GM12878 (cell line): ENCODE results near the gene SUV39H1. TPM values are rescaled to one million over a fixed set of nuclear protein-coding genes. Genes with fewer than 3 reads are reported as not detected.

ENCODE experiments used
- ATAC-seq: fragments of 200-7000 bp; cut with Tn5 transposase; 3 replicates; pipeline ENCODE4 v1.9.1; 2020; ENCODE audit warnings: mild to moderate bottlenecking, moderate library complexity
- BruUV-seq: library from RNA; stranded (reverse); fragments of 400-500 nt; replicated peaks from 2 replicates; lab custom pipeline; 2021; lab: Mats Ljungman, UMichigan
- CTCF ChIA-PET: fragments of 300-600 bp; sonication (Branson Sonifier 250); formaldehyde crosslinking; extraction: SDS; loops from one replicate; lab custom pipeline; 2021; ENCODE audit warnings: inconsistent platforms; lab: Yijun Ruan, JAX
- POLR2A ChIA-PET: fragments of 350-600 bp; formaldehyde crosslinking; extraction: SDS; loops from one replicate; lab custom pipeline; 2021; ENCODE audit warnings: inconsistent platforms; lab: Charles Lee
- RAD21 ChIA-PET: fragments of 300-600 bp; sonication (Branson Sonifier 250); formaldehyde crosslinking; loops from one replicate; lab custom pipeline; 2023; ENCODE audit warnings: antibody characterized with exemption; ENCODE audit not compliant: unreplicated experiment; lab: Charles Lee
- SMC1A ChIA-PET: fragments of 300-600 bp; sonication (Branson Sonifier 250); formaldehyde crosslinking; loops from one replicate; lab custom pipeline; 2023; ENCODE audit not compliant: unreplicated experiment, uncharacterized antibody; lab: Charles Lee
- DNase-seq: peaks from one replicate; pipeline ENCODE4 v3.0.0-alpha.2; 2011; ENCODE audit warnings: low read depth, low spot score
- FAIRE-seq: peaks from 3 replicates; lab custom pipeline; 2011; peaks lifted over from hg19 to GRCh38; lab: Jason Lieb, UNC
- H2AFZ ChIP-seq: 2 replicates; pipeline ENCODE4 v1.6.0; 2011; ENCODE audit warnings: low read depth, low read length, control low read depth; ENCODE audit not compliant: control insufficient read depth
- H3K27ac ChIP-seq: 2 replicates; pipeline ENCODE4 v1.5.1; 2011; ENCODE audit warnings: control low read depth; ENCODE audit not compliant: control insufficient read depth, insufficient read depth
- H3K27me3 ChIP-seq, 2 experiments: replicated peaks in 1 of 2; 2 replicates each; pipeline versions ENCODE4 v1.6.0 to v1.6.1; 2011; ENCODE audit warnings: low read length in 1 of 2; ENCODE audit not compliant: control insufficient read depth in 2 of 2, insufficient read depth in 2 of 2
- H3K36me3 ChIP-seq, 2 experiments: 2 replicates each; pipeline ENCODE4 v1.5.1; 2011; ENCODE audit warnings: low read length in 1 of 2; ENCODE audit not compliant: control insufficient read depth in 2 of 2, insufficient read depth in 2 of 2
- H3K4me1 ChIP-seq: 2 replicates; pipeline ENCODE4 v1.6.1; 2011; ENCODE audit warnings: mild to moderate bottlenecking, low read length, moderate library complexity, mixed read lengths; ENCODE audit not compliant: control insufficient read depth, insufficient read depth
- H3K4me2 ChIP-seq: 2 replicates; pipeline ENCODE4 v1.6.0; 2011; ENCODE audit warnings: control low read depth; ENCODE audit not compliant: control insufficient read depth, insufficient read depth
- H3K4me3 ChIP-seq: fragments of 200-600 bp; sonication (generic); 2 replicates; pipeline ENCODE4 v1.5.1; 2016
- H3K79me2 ChIP-seq: 2 replicates; pipeline ENCODE4 v1.6.0; 2011; ENCODE audit warnings: low read length; ENCODE audit not compliant: control insufficient read depth, insufficient read depth
- H3K9ac ChIP-seq: 2 replicates; pipeline ENCODE4 v1.8.0; 2011; ENCODE audit warnings: low read length, control low read depth, mixed read lengths; ENCODE audit not compliant: control insufficient read depth, insufficient read depth
- H3K9me3 ChIP-seq: replicated peaks from 3 replicates; pipeline ENCODE4 v1.5.1; 2011; ENCODE audit warnings: mild to moderate bottlenecking, low read length; ENCODE audit not compliant: control insufficient read depth, insufficient read depth
- H4K20me1 ChIP-seq: 2 replicates; pipeline ENCODE4 v1.6.0; 2011; ENCODE audit not compliant: control insufficient read depth, insufficient read depth
- MLLT1 ChIP-seq: fragments of 450-650 bp; IDR thresholded peaks from 2 replicates; pipeline ENCODE4 v1.6.1; 2016; ENCODE audit warnings: mild to moderate bottlenecking
- SUZ12 ChIP-seq: fragments of 200-600 bp; sonication (generic); IDR thresholded peaks from one replicate; pipeline ENCODE4 v1.6.1; 2018; ENCODE audit warnings: antibody characterized with exemption, mild to moderate bottlenecking; ENCODE audit not compliant: unreplicated experiment
- WGBS: methylation state at CpG from one replicate; pipeline ENCODE4 v1.1.6; 2016; ENCODE audit warnings: low lambda C conversion rate; ENCODE audit not compliant: insufficient replicate concordance, insufficient coverage; ENCODE audit errors: missing lambda C conversion rate; 5-methylcytosine and 5-hydroxymethylcytosine counted together
- in situ Hi-C: fragments of 300-500 bp; cut with MboI; formaldehyde crosslinking; loops from 9 replicates; pipeline ENCODE4 v1.14.3; 2018; ENCODE audit warnings: mixed read lengths
- intact Hi-C: fragments of 100-400 bp; cut with micrococcal nuclease; formaldehyde crosslinking; loops from one replicate; pipeline ENCODE4 v1.14.2; 2022; ENCODE audit not compliant: unreplicated experiment
- polyA plus RNA-seq, 11 experiments: library from polyadenylated mRNA; depleted of rRNA in 4 of 11; unstranded in 6 of 11; stranded (reverse) in 5 of 11; fragments of >200 nt; fragmentation: Nextera tagmentation in 4 of 11; fragmentation: Illumina TruSeq in 1 of 11; extraction: Ambion mirVana in 4 of 11; extraction: Trizol in 1 of 11; gene quantifications; 1 replicate in 1 of 11; 2 replicates in 10 of 11; pipeline versions ENCODE4 v1.2.1 to v1.2.3, GENCODE V29; 2011 to 2016; ENCODE audit warnings: inconsistent platforms in 2 of 11, missing spikeins in 2 of 11, low read depth in 1 of 11
- total RNA-seq, 4 experiments: library from RNA; depleted of rRNA in 3 of 4; stranded (reverse); fragments of >200 nt in 3 of 4; fragmentation: Illumina TruSeq in 1 of 4; extraction: Trizol in 1 of 4; gene quantifications; 2 replicates each; pipeline versions ENCODE4 v1.2.1 to v1.2.3, GENCODE V29; 2013 to 2021

Gene SUV39H1
- total and polyA plus RNA-seq, 10 of the 15 experiments (the other 5 are each of a cell fraction or from before 2014, with no cell fraction given) = 4.9 to 33.2 (median 17.1) TPM

- in situ Hi-C loops (no loop called here), intact Hi-C loops (loop anchor here (2.0 to 5.0 kb wide), 3 partner anchors 19 to 216 kb away; partner anchors contain the start of genes HDAC6 and SLC35A2)
- Histone ChIP-seq H3K27me3 (no peaks in the 10 kb centered on the region), H3K4me1 (peaks cover 6% of the 10 kb centered on the region), H3K4me3 (peak overlapping the region; percentile 54; the same call in 1 of the 2 replicates), H3K4me2 (peak overlapping the region; percentile 87), H4K20me1 (no peaks in the 10 kb centered on the region), H3K79me2 (peaks cover 14% of the 10 kb centered on the region), H2AFZ (peak overlapping the region; percentile 40), H3K36me3 (peaks cover 1 to 5% of the 10 kb centered on the region in 2 experiments; a peak in 2 of 4 replicates), H3K9me3 (no peaks in the 10 kb centered on the region; the same call in 2 of the 3 replicates), H3K9ac (peak overlapping the region; percentile 73), H3K27ac (peak overlapping the region; percentile 77)
- ATAC-seq = peak; percentile 3
- POLR2A ChIA-PET = interaction anchor here (1.2 to 2.0 kb wide), 5 partner anchors 12 to 241 kb away, joined by 3 to 9 read pairs (median 5); partner anchors contain the start of gene WAS
- DNase-seq = no peak
- SMC1A ChIA-PET = interaction anchor here (1.0 to 1.4 kb wide), 3 partner anchors 11 to 48 kb away, joined by 3 to 5 read pairs (median 5); partner anchors contain the start of gene WAS
- 29% methylated on average over 8 of the region's 8 CpGs for WGBS
- no peak for FAIRE-seq
- BruUV-seq = no TSS peak
- RAD21 ChIA-PET = interaction anchor here (1.6 kb wide), 1 partner anchor 12 kb away, joined by 3 read pairs; the partner anchor contains the start of gene WAS
- CTCF ChIA-PET = interaction anchor here (0.9 kb wide), 1 partner anchor 48 kb away, joined by 3 read pairs; no protein-coding TSS in a partner anchor
- TF ChIP-seq MLLT1 = 0 out of 2 replicates have a peak, but pooled peaks have one; percentile 0
- TF ChIP-seq SUZ12 = no peak
Observed at GRCh38 chrX:48695925-48696300, 621 bp upstream of the SUV39H1 start.
